Liver (tissue), 9 donors: ENCODE measurements around the gene OGFR. TPM values are rescaled to one million over a fixed set of nuclear protein-coding genes. Genes with fewer than 3 reads are reported as not detected.

Source experiments
- DNase-seq: peaks from one replicate; pipeline ENCODE4 v3.0.0-alpha.2; 2017; ENCODE audit warnings: low spot score
- H3K27ac ChIP-seq, 2 donors: one replicate each; pipeline ENCODE4 v1.7.0; 2013; ENCODE audit warnings: inconsistent platforms in 2 of 2, low read length in 2 of 2, control low read depth in 1 of 2, low read depth in 1 of 2, mild to moderate bottlenecking in 1 of 2
- H3K27me3 ChIP-seq, 4 donors: one replicate each; pipeline versions ENCODE4 v1.6.1 to v1.7.0; 2013; ENCODE audit warnings: low read length in 3 of 4, inconsistent platforms in 1 of 4, mild to moderate bottlenecking in 1 of 4, moderate library complexity in 1 of 4; ENCODE audit not compliant: control insufficient read depth in 4 of 4, insufficient read depth in 4 of 4
- H3K36me3 ChIP-seq, 4 donors: one replicate each; pipeline versions ENCODE4 v1.6.1 to v1.7.0; 2013; ENCODE audit warnings: low read length in 3 of 4, mild to moderate bottlenecking in 3 of 4, low read depth in 1 of 4, moderate library complexity in 1 of 4; ENCODE audit not compliant: control insufficient read depth in 4 of 4, insufficient read depth in 3 of 4
- H3K4me1 ChIP-seq, 4 donors: one replicate each; pipeline versions ENCODE4 v1.6.1 to v1.7.0; 2013; ENCODE audit warnings: low read length in 3 of 4, mild to moderate bottlenecking in 3 of 4, moderate library complexity in 1 of 4; ENCODE audit not compliant: control insufficient read depth in 4 of 4, insufficient read depth in 4 of 4
- H3K4me3 ChIP-seq, 3 donors: one replicate each; pipeline versions ENCODE4 v1.6.1 to v1.7.0; 2013; ENCODE audit warnings: low read length in 3 of 3, control low read depth in 1 of 3, low read depth in 1 of 3, mild to moderate bottlenecking in 1 of 3
- H3K9ac ChIP-seq, 2 donors: one replicate each; pipeline ENCODE4 v1.7.0; 2013; ENCODE audit warnings: low read length in 2 of 2, mild to moderate bottlenecking in 2 of 2, moderate library complexity in 2 of 2, control low read depth in 1 of 2, low read depth in 1 of 2
- H3K9me3 ChIP-seq, 4 donors: one replicate each; pipeline versions ENCODE4 v1.6.1 to v1.7.0; 2013; ENCODE audit warnings: low read length in 3 of 4; ENCODE audit not compliant: control insufficient read depth in 4 of 4
- EGR1 ChIP-seq, 2 donors: IDR thresholded peaks; 2 replicates each; pipeline ENCODE4 v1.6.1; 2016 to 2018; ENCODE audit warnings: antibody characterized with exemption in 2 of 2, low read depth in 2 of 2
- FOXA1 ChIP-seq: IDR thresholded peaks from 2 replicates; pipeline ENCODE4 v1.6.1; 2016; ENCODE audit warnings: antibody characterized with exemption
- FOXA2 ChIP-seq: IDR thresholded peaks from 2 replicates; pipeline ENCODE4 v1.6.1; 2016; ENCODE audit warnings: antibody characterized with exemption
- GABPA ChIP-seq, 2 donors: IDR thresholded peaks in 1 of 2; conservative IDR thresholded peaks in 1 of 2; 2 replicates each; pipeline ENCODE4 v1.6.1; 2016; ENCODE audit warnings: antibody characterized with exemption in 2 of 2, mild to moderate bottlenecking in 1 of 2, moderate library complexity in 1 of 2
- HNF4A ChIP-seq, 2 donors: conservative IDR thresholded peaks; 2 replicates each; pipeline ENCODE4 v1.6.1; 2016; ENCODE audit warnings: antibody characterized with exemption in 2 of 2, mild to moderate bottlenecking in 2 of 2
- HNF4G ChIP-seq: IDR thresholded peaks from 2 replicates; pipeline ENCODE4 v1.6.1; 2016; ENCODE audit warnings: antibody characterized with exemption
- JUND ChIP-seq, 2 donors: IDR thresholded peaks; 2 replicates each; pipeline ENCODE4 v1.6.1; 2016; ENCODE audit warnings: antibody characterized with exemption in 2 of 2
- NR2F2 ChIP-seq: IDR thresholded peaks from 2 replicates; pipeline ENCODE4 v1.6.1; 2016; ENCODE audit warnings: antibody characterized with exemption
- RAD21 ChIP-seq, 2 donors: IDR thresholded peaks; 2 replicates each; pipeline ENCODE4 v1.6.1; 2016; ENCODE audit warnings: antibody characterized with exemption in 2 of 2, mild to moderate bottlenecking in 2 of 2
- RXRA ChIP-seq, 2 donors: IDR thresholded peaks; 2 replicates each; pipeline ENCODE4 v1.6.1; 2017 to 2018; ENCODE audit warnings: antibody characterized with exemption in 2 of 2, mild to moderate bottlenecking in 1 of 2
- SP1 ChIP-seq: IDR thresholded peaks from 2 replicates; pipeline ENCODE4 v1.6.1; 2018; ENCODE audit warnings: antibody characterized with exemption, mild to moderate bottlenecking
- TAF1 ChIP-seq: conservative IDR thresholded peaks from 2 replicates; pipeline ENCODE4 v1.6.1; 2016; ENCODE audit warnings: antibody characterized with exemption, mild to moderate bottlenecking
- YY1 ChIP-seq: IDR thresholded peaks from 2 replicates; pipeline ENCODE4 v1.6.1; 2016; ENCODE audit warnings: antibody characterized with exemption, mild to moderate bottlenecking
- WGBS: extraction: QIAGEN DNeasy Blood & Tissue Kit; methylation state at CpG from one replicate; pipeline ENCODE4 v1.1.7; 2013; 5-methylcytosine and 5-hydroxymethylcytosine counted together
- polyA plus RNA-seq, 2 donors: library from polyadenylated mRNA; stranded (reverse) in 1 of 2; unstranded in 1 of 2; fragments of 200-250 nt in 1 of 2; fragments of >200 nt in 1 of 2; fragmentation: Nextera tagmentation in 1 of 2; extraction: Ambion mirVana in 1 of 2; gene quantifications; one replicate each; pipeline versions ENCODE4 v1.2.1 to v1.2.3, GENCODE V29; 2013 to 2015
- total RNA-seq, 2 donors: library from RNA; depleted of rRNA; stranded (reverse); fragments of >200 nt; gene quantifications; one replicate each; pipeline ENCODE4 v1.2.3, GENCODE V29; 2014
- TF ChIP-seq, protein P1 (sequence below): fragments of 150-350 bp; IDR thresholded peaks from 2 replicates; pipeline ENCODE4 v1.5.1; 2017; ENCODE audit warnings: improper control_type of control experiment, low read depth, low read length; ENCODE audit not compliant: missing input control
- TF ChIP-seq, protein P2 (sequence below): IDR thresholded peaks from 2 replicates; pipeline ENCODE4 v1.6.1; 2016; ENCODE audit warnings: antibody characterized with exemption, mild to moderate bottlenecking
- TF ChIP-seq, protein P3 (sequence below): IDR thresholded peaks from 2 replicates; pipeline ENCODE4 v1.6.1; 2016; ENCODE audit warnings: antibody characterized with exemption
- TF ChIP-seq, protein P4 (sequence below): IDR thresholded peaks from 2 replicates; pipeline ENCODE4 v1.6.1; 2016; ENCODE audit warnings: antibody characterized with exemption
- TF ChIP-seq, protein P5 (sequence below): IDR thresholded peaks from 2 replicates; pipeline ENCODE4 v1.6.1; 2016; ENCODE audit warnings: antibody characterized with exemption
- donor health status: healthy.
- donor health status: healthy.
- donor health status: healthy.
- donor health status: healthy.
- donor health status: healthy.

Gene OGFR
- total and polyA plus RNA-seq, 4 donors = 5.9 to 59.4 (median 29.4) TPM

DNA sequence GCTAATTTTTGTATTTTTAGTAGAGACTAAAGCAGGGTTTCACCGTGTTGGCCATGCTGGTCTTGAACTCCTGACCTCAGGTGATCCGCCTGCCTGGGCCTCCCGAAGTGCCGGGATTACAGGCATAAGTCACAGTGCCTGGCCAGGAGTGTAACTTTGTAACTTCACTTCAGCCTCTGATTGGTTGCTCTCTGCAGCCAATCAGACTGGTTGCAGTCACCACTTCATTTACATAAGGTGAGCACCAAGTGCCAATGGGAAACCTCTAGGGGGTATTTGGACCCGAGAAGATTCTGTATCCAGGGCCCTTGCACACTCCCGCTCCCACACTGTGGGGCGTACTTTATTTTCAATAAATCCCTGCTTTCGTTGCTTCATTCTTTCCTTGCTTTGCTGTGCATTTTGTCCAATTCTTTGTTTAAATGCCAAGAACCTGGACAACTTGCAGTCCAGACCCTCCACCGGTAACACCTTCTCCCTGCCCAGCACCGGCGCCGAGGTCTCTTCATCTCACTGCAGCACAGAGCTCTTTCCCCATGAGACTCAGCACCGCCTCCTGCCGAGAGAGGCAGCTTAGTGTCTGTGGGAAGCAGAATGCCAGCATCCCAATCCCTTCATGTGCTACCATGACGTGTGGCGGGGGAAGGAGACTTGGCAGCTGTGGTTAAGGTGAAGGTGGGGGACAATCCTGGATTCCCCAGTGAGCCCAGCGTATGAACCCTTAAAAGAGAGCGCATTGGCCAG is 22.3 kb upstream of the OGFR start:
- Histone ChIP-seq H3K27ac (no peak overlapping the region), H3K4me3 (no peak overlapping the region), H3K9ac (no peak overlapping the region), H3K4me1 (no peaks in the 10 kb centered on the region), H3K36me3 (no peaks in the 10 kb centered on the region), H3K27me3 (no peaks in the 10 kb centered on the region), H3K9me3 (no peaks in the 10 kb centered on the region)
- DNase-seq = no peak
- TF ChIP-seq, protein P1, sequence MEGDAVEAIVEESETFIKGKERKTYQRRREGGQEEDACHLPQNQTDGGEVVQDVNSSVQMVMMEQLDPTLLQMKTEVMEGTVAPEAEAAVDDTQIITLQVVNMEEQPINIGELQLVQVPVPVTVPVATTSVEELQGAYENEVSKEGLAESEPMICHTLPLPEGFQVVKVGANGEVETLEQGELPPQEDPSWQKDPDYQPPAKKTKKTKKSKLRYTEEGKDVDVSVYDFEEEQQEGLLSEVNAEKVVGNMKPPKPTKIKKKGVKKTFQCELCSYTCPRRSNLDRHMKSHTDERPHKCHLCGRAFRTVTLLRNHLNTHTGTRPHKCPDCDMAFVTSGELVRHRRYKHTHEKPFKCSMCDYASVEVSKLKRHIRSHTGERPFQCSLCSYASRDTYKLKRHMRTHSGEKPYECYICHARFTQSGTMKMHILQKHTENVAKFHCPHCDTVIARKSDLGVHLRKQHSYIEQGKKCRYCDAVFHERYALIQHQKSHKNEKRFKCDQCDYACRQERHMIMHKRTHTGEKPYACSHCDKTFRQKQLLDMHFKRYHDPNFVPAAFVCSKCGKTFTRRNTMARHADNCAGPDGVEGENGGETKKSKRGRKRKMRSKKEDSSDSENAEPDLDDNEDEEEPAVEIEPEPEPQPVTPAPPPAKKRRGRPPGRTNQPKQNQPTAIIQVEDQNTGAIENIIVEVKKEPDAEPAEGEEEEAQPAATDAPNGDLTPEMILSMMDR = no peak
- no peak for TF ChIP-seq HNF4A (conservative IDR thresholded peaks at IDR 0.05)
- no peak for TF ChIP-seq EGR1 (IDR thresholded peaks at IDR 0.05; ENCODE audit: low read depth in 2 of 2)
- TF ChIP-seq FOXA1 = no peak
- TF ChIP-seq, protein P2, sequence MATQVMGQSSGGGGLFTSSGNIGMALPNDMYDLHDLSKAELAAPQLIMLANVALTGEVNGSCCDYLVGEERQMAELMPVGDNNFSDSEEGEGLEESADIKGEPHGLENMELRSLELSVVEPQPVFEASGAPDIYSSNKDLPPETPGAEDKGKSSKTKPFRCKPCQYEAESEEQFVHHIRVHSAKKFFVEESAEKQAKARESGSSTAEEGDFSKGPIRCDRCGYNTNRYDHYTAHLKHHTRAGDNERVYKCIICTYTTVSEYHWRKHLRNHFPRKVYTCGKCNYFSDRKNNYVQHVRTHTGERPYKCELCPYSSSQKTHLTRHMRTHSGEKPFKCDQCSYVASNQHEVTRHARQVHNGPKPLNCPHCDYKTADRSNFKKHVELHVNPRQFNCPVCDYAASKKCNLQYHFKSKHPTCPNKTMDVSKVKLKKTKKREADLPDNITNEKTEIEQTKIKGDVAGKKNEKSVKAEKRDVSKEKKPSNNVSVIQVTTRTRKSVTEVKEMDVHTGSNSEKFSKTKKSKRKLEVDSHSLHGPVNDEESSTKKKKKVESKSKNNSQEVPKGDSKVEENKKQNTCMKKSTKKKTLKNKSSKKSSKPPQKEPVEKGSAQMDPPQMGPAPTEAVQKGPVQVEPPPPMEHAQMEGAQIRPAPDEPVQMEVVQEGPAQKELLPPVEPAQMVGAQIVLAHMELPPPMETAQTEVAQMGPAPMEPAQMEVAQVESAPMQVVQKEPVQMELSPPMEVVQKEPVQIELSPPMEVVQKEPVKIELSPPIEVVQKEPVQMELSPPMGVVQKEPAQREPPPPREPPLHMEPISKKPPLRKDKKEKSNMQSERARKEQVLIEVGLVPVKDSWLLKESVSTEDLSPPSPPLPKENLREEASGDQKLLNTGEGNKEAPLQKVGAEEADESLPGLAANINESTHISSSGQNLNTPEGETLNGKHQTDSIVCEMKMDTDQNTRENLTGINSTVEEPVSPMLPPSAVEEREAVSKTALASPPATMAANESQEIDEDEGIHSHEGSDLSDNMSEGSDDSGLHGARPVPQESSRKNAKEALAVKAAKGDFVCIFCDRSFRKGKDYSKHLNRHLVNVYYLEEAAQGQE = no peak
- TF ChIP-seq JUND (IDR thresholded peaks at IDR 0.05) = no peak
- TF ChIP-seq NR2F2 = no peak
- TF ChIP-seq SP1 = no peak
- TF ChIP-seq, protein P3, sequence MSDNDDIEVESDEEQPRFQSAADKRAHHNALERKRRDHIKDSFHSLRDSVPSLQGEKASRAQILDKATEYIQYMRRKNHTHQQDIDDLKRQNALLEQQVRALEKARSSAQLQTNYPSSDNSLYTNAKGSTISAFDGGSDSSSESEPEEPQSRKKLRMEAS = no peak
- TF ChIP-seq, protein P4, sequence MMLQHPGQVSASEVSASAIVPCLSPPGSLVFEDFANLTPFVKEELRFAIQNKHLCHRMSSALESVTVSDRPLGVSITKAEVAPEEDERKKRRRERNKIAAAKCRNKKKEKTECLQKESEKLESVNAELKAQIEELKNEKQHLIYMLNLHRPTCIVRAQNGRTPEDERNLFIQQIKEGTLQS = no peak
- no peak for TF ChIP-seq YY1
- TF ChIP-seq RXRA (IDR thresholded peaks at IDR 0.05) = no peak
- no peak for TF ChIP-seq FOXA2
- TF ChIP-seq RAD21 (IDR thresholded peaks at IDR 0.05) = no peak
- TF ChIP-seq HNF4G = no peak
- TF ChIP-seq, protein P5, sequence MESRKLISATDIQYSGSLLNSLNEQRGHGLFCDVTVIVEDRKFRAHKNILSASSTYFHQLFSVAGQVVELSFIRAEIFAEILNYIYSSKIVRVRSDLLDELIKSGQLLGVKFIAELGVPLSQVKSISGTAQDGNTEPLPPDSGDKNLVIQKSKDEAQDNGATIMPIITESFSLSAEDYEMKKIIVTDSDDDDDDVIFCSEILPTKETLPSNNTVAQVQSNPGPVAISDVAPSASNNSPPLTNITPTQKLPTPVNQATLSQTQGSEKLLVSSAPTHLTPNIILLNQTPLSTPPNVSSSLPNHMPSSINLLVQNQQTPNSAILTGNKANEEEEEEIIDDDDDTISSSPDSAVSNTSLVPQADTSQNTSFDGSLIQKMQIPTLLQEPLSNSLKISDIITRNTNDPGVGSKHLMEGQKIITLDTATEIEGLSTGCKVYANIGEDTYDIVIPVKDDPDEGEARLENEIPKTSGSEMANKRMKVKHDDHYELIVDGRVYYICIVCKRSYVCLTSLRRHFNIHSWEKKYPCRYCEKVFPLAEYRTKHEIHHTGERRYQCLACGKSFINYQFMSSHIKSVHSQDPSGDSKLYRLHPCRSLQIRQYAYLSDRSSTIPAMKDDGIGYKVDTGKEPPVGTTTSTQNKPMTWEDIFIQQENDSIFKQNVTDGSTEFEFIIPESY = no peak
- WGBS = 85% methylated on average over 18 of the region's 18 CpGs

DNA sequence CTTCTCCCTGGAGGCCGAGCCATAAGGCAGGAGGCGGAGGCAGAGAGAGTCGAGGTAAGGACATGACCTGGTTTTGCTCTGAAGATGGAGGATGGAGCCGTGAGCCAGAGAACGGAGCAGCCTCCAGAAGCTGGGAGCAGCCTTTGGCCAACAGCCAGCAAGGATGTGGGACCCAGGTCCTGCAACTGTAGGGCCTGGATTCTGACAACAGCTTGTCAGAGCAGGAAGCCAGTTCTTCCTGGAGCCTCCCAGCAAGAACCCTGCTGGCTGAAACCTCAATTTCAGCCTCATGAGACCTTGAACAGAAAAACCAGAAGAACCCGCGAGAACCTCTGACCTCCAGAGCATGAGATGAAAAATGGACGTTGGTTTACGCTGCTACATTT is 21.7 kb upstream of the OGFR start:
- 63% methylated on average over 9 of the region's 9 CpGs for WGBS
- Histone ChIP-seq H3K36me3 (no peaks in the 10 kb centered on the region), H3K9ac (no peak overlapping the region), H3K9me3 (no peaks in the 10 kb centered on the region), H3K27me3 (no peaks in the 10 kb centered on the region), H3K27ac (no peak overlapping the region), H3K4me3 (no peak overlapping the region), H3K4me1 (no peaks in the 10 kb centered on the region)
- no peak for DNase-seq
- TF ChIP-seq SP1 (no peak), JUND (IDR thresholded peaks at IDR 0.05) (no peak), HNF4G (no peak), RXRA (IDR thresholded peaks at IDR 0.05) (no peak), RAD21 (IDR thresholded peaks at IDR 0.05) (no peak), GABPA (IDR thresholded peaks at IDR 0.05 in 1 of 2, conservative IDR thresholded peaks at IDR 0.05 in 1 of 2) (no peak), NR2F2 (no peak), TAF1 (no peak), FOXA1 (no peak), EGR1 (IDR thresholded peaks at IDR 0.05; ENCODE audit: low read depth in 2 of 2) (no peak), YY1 (no peak)
- TF ChIP-seq, protein P2 = no peak
- TF ChIP-seq, protein P4 = no peak
- TF ChIP-seq, protein P3 = no peak
